Ovary (tissue), 3 donors: ENCODE data around the gene SGSH.

Experiments used
- CTCF ChIP-seq, 3 donors: fragments of 450-650 bp in 2 of 3; fragments of 200-600 bp in 1 of 3; IDR thresholded peaks; one replicate each; pipeline versions ENCODE4 v1.5.1 to v1.8.0; 2016 to 2022; ENCODE audit warnings: antibody characterized with exemption in 3 of 3, mild to moderate bottlenecking in 1 of 3
- POLR2A ChIP-seq: fragments of 450-650 bp; IDR thresholded peaks from one replicate; pipeline ENCODE4 v1.6.1; 2017; ENCODE audit warnings: antibody characterized with exemption, mild to moderate bottlenecking, moderate library complexity
- donor health status: DM: no; HTN: no; CAD: no.

- TF ChIP-seq POLR2A (no peak), CTCF (IDR thresholded peaks at IDR 0.05) (no peak)
These were observed 48.3 kb upstream of the SGSH start for GRCh38 chr17:80268427-80268826.
